Stomach (tissue), 9 donors: ENCODE data around the gene EIF3L. TPM values are rescaled to one million over a fixed set of nuclear protein-coding genes. Genes with fewer than 3 reads are reported as not detected.

ENCODE experiments used
- DNase-seq, 2 donors: peaks; one replicate each; pipeline versions ENCODE4 v3.0.0 to v3.0.0-alpha.2; 2013 to 2019
- H3K27ac ChIP-seq, 5 donors: fragments of 200-600 bp in 4 of 5; sonication (generic) in 4 of 5; one replicate each; pipeline ENCODE4 v1.5.1; 2013 to 2019; ENCODE audit warnings: mild to moderate bottlenecking in 1 of 5, moderate library complexity in 1 of 5
- H3K27me3 ChIP-seq, 3 donors: fragments of 200-600 bp; sonication (generic); one replicate each; pipeline ENCODE4 v1.5.1; 2017 to 2019; ENCODE audit warnings: mixed run types in 1 of 3
- H3K36me3 ChIP-seq, 4 donors: fragments of 200-600 bp; sonication (generic); 1 replicate in 3 of 4; 2 replicates in 1 of 4; pipeline ENCODE4 v1.5.1; 2016 to 2019
- H3K4me1 ChIP-seq, 4 donors: fragments of 200-600 bp; sonication (generic); one replicate each; pipeline ENCODE4 v1.5.1; 2016 to 2019
- H3K4me3 ChIP-seq, 4 donors: fragments of 200-600 bp; sonication (generic) in 3 of 4; one replicate each; pipeline ENCODE4 v1.5.1; 2016 to 2019; ENCODE audit warnings: mild to moderate bottlenecking in 1 of 4
- H3K9me3 ChIP-seq, 4 donors: fragments of 200-600 bp; sonication (generic); one replicate each; pipeline ENCODE4 v1.5.1; 2016 to 2019
- EP300 ChIP-seq: sonication (generic); formaldehyde crosslinking; IDR thresholded peaks from one replicate; pipeline ENCODE4 v1.6.1; 2017; ENCODE audit warnings: antibody characterized with exemption
- POLR2A ChIP-seq, 4 donors: fragments of 450-650 bp; IDR thresholded peaks; one replicate each; pipeline ENCODE4 v1.6.1; 2016; ENCODE audit warnings: antibody characterized with exemption in 4 of 4, control low read depth in 2 of 4, mild to moderate bottlenecking in 1 of 4, moderate library complexity in 1 of 4
- POLR2AphosphoS5 ChIP-seq, 3 donors: sonication (generic); formaldehyde crosslinking; IDR thresholded peaks; one replicate each; pipeline ENCODE4 v1.6.1; 2016; ENCODE audit warnings: antibody characterized with exemption in 3 of 3
- WGBS, 5 donors: extraction: QIAGEN DNeasy Blood & Tissue Kit in 3 of 5; methylation state at CpG; one replicate each; pipeline versions ENCODE4 v1.1.5 to v1.1.7; 2013 to 2018; 5-methylcytosine and 5-hydroxymethylcytosine counted together
- intact Hi-C: fragments of 100-400 bp; cut with DNase I; formaldehyde crosslinking; loops from one replicate; pipeline ENCODE4 v1.15.1; 2023; ENCODE audit warnings: low total_unique reads
- polyA plus RNA-seq, 3 donors: library from polyadenylated mRNA; stranded (reverse); fragments of 200-250 nt; gene quantifications; one replicate each; pipeline ENCODE4 v1.2.3, GENCODE V29; 2013
- total RNA-seq, 5 donors: library from RNA; depleted of rRNA; stranded (reverse); fragments of >200 nt; gene quantifications; one replicate each; pipeline versions ENCODE4 v1.1.0 to v1.2.3, GENCODE V29; 2014 to 2016
- TF ChIP-seq, protein P1 (sequence below), 7 experiments: fragments of 450-650 bp in 4 of 7; fragments of 200-600 bp in 3 of 7; sonication (generic) in 3 of 7; IDR thresholded peaks; one replicate each; pipeline ENCODE4 v1.5.1; 2016 to 2019; ENCODE audit warnings: antibody characterized with exemption in 7 of 7, control low read depth in 2 of 7, mild to moderate bottlenecking in 1 of 7
- donor health status: healthy with polysubstance abuse.
- donor health status: Bipolar disorder and iron deficiency.
- donor health status: healthy.

EIF3L gene
- total and polyA plus RNA-seq, 8 donors, result 254 to 657 (median 381) TPM

- TF ChIP-seq POLR2A (IDR thresholded peaks at IDR 0.05), result no peak
- no peak for TF ChIP-seq EP300
- no peak for TF ChIP-seq POLR2AphosphoS5 (IDR thresholded peaks at IDR 0.05)
- TF ChIP-seq, protein P1, sequence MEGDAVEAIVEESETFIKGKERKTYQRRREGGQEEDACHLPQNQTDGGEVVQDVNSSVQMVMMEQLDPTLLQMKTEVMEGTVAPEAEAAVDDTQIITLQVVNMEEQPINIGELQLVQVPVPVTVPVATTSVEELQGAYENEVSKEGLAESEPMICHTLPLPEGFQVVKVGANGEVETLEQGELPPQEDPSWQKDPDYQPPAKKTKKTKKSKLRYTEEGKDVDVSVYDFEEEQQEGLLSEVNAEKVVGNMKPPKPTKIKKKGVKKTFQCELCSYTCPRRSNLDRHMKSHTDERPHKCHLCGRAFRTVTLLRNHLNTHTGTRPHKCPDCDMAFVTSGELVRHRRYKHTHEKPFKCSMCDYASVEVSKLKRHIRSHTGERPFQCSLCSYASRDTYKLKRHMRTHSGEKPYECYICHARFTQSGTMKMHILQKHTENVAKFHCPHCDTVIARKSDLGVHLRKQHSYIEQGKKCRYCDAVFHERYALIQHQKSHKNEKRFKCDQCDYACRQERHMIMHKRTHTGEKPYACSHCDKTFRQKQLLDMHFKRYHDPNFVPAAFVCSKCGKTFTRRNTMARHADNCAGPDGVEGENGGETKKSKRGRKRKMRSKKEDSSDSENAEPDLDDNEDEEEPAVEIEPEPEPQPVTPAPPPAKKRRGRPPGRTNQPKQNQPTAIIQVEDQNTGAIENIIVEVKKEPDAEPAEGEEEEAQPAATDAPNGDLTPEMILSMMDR (IDR thresholded peaks at IDR 0.05), result no peak
- no peak for DNase-seq
- peaks cover 43 to 71% (median 60%) of the 10 kb centered on the region in 4 donors for H3K4me1 ChIP-seq
- peak overlapping the region; percentile 1 to 92 (median 67) for H3K27ac ChIP-seq
- no peak overlapping the region for H3K4me3 ChIP-seq
- 80 to 87% (median 84%) methylated on average over 2 of the region's 2 CpGs for WGBS, 5 donors
- no peaks in the 10 kb centered on the region for H3K27me3 ChIP-seq
- H3K36me3 ChIP-seq, result no peaks in the 10 kb centered on the region
- intact Hi-C loops, result no loop called here
- no peaks in the 10 kb centered on the region for H3K9me3 ChIP-seq
These were observed 48.6 kb downstream of the EIF3L start for GRCh38 chr22:37897807-37898206.

DNA sequence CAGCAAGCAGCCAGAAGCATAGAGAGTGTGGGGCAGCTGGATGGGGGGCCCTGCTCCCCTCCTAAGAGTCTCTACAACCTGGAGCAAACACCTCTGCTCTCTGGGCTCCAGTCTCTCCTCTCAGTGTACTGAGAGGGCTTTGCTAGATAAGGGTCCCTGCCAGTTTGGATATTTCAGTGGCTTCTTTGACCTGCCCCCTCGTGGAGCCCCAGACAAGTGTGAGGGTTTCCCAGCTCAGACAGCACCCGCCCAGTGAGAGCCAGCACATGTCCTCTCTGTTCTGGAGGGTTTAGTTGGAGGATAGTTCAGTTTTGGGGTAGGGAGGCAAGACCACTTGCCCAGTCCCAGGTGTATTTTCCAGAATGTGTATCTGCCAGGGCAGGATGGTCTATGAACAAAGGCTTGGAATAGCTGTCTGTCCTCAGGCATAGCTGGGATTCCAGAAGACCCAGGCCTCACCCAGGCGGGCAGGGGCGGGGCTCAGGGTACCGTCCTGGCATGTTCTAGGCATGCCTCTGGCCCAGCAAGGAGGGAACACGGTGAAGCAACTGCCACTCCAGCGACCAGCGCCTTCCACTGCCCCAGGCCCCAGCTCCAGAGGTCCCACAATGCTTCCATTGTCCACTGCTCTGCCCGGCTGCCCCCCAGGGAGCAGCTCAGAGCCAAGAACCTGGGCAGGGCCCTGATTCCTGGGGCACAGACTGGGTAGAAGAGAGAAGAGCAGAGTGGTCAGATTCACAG is 49.4 kb downstream of the EIF3L start:
- 38 to 70% (median 38%) methylated on average over 6 to 9 of the region's 9 CpGs for WGBS, 5 donors
- Histone ChIP-seq H3K27ac (peak overlapping the region; percentile 1 to 92 (median 67)), H3K36me3 (no peaks in the 10 kb centered on the region), H3K9me3 (no peaks in the 10 kb centered on the region), H3K27me3 (no peaks in the 10 kb centered on the region), H3K4me3 (no peak overlapping the region), H3K4me1 (peaks cover 35 to 63% (median 52%) of the 10 kb centered on the region in 4 donors)
- TF ChIP-seq POLR2AphosphoS5 (IDR thresholded peaks at IDR 0.05) (no peak), EP300 (no peak), POLR2A (IDR thresholded peaks at IDR 0.05) (no peak)
- TF ChIP-seq, protein P1 (IDR thresholded peaks at IDR 0.05), result no peak
- DNase-seq, result peak; percentile 60
- intact Hi-C loops, result no loop called here

- Histone ChIP-seq H3K36me3 (no peaks in the 10 kb centered on the region), H3K4me1 (peaks cover 19 to 62% (median 50%) of the 10 kb centered on the region in 4 donors), H3K4me3 (peak overlapping the region; percentile 67 to 91 (median 80)), H3K27me3 (no peaks in the 10 kb centered on the region), H3K27ac (peak overlapping the region; percentile 87 to 96 (median 93)), H3K9me3 (no peaks in the 10 kb centered on the region)
- intact Hi-C loops, result no loop called here
- TF ChIP-seq POLR2AphosphoS5 (IDR thresholded peaks at IDR 0.05) (peak in 2 of 3 donors; percentile 35 to 72), EP300 (no peak)
- DNase-seq, result peak; percentile 65 to 81
- 59 to 75% (median 68%) methylated on average over 9 to 10 of the region's 10 CpGs for WGBS, 5 donors
These were observed 55.6 kb downstream of the EIF3L start for GRCh38 chr22:37904572-37905533.

GRCh38 chr22:37905534-37906363 is 56.5 kb downstream of the EIF3L start, which contains the start of gene MICALL1:
TSS of gene MICALL1 (plus strand) at chr22:37906297. CDS start at chr22:37906423, 126 bp downstream.
- intact Hi-C loops, result no loop called here
- H3K27ac ChIP-seq, result peak within 1 kb of the TSS; percentile 87 to 96 (median 93)
- 5 to 13% (median 7%) methylated on average over 35 to 90 of the region's 90 CpGs for WGBS, 5 donors

More at GRCh38 chr22:37905534-37906363, 56.5 kb downstream of the EIF3L start, which contains the start of gene MICALL1:
- peak within 1 kb of the TSS; percentile 67 to 91 (median 80) for H3K4me3 ChIP-seq
- no peaks in the 10 kb centered on the region for H3K36me3 ChIP-seq
- TF ChIP-seq, protein P1 (IDR thresholded peaks at IDR 0.05), result peak in 1 of 7 experiments; percentile 55
- no peak for TF ChIP-seq POLR2AphosphoS5 (IDR thresholded peaks at IDR 0.05)
- H3K27me3 ChIP-seq, result no peaks in the 10 kb centered on the region
- DNase-seq, result peak; percentile 87 to 92
- H3K4me1 ChIP-seq, result peaks cover 23 to 71% (median 57%) of the 10 kb centered on the region in 4 donors
- H3K9me3 ChIP-seq, result no peaks in the 10 kb centered on the region
